Caco-2 (cell line): ENCODE data around the gene TF. TPM values are rescaled to one million over a fixed set of nuclear protein-coding genes. Genes with fewer than 3 reads are reported as not detected.

Experiments
- BruUV-seq: library from RNA; stranded (reverse); fragments of 400-500 nt; replicated peaks from 2 replicates; lab custom pipeline; 2021; lab: Mats Ljungman, UMichigan
- CTCF ChIA-PET: fragments of 300-600 bp; sonication (Branson Sonifier 250); formaldehyde crosslinking; loops from one replicate; lab custom pipeline; 2022; ENCODE audit warnings: antibody characterized with exemption; lab: Charles Lee
- POLR2A ChIA-PET: fragments of 300-600 bp; sonication (Branson Sonifier 250); formaldehyde crosslinking; loops from one replicate; lab custom pipeline; 2022; ENCODE audit warnings: antibody characterized with exemption; lab: Charles Lee
- DNase-seq, 2 experiments: peaks; one replicate each; pipeline versions ENCODE4 v3.0.0 to v3.0.0-alpha.2; 2020 to 2022
- H3K27me3 ChIP-seq: replicated peaks from 2 replicates; pipeline ENCODE4 v1.6.0; 2011; ENCODE audit warnings: low read length; ENCODE audit not compliant: control insufficient read depth, insufficient read depth
- H3K36me3 ChIP-seq: 2 replicates; pipeline ENCODE4 v1.5.1; 2011; ENCODE audit warnings: low read length; ENCODE audit not compliant: control insufficient read depth, insufficient read depth
- H3K4me1 ChIP-seq: fragments of 250-450 bp; sonication (Bioruptor Pico); 2 replicates; pipeline ENCODE4 v1.5.1; 2020; ENCODE audit warnings: mild to moderate bottlenecking
- H3K4me3 ChIP-seq: 2 replicates; pipeline ENCODE4 v1.5.1; 2011; ENCODE audit warnings: low read depth, mild to moderate bottlenecking, control low read depth, low read length
- H3K9me3 ChIP-seq: fragments of 250-450 bp; sonication (Bioruptor Pico); 2 replicates; pipeline ENCODE4 v1.5.1; 2020; ENCODE audit warnings: mild to moderate bottlenecking, moderate library complexity
- H3K27ac Mint-ChIP-seq: one replicate; pipeline ENCODE4 v1.8.0; 2022; ENCODE audit warnings: mixed read lengths; ENCODE audit not compliant: unreplicated experiment
- H3K27me3 Mint-ChIP-seq: one replicate; pipeline ENCODE4 v1.8.0; 2022; ENCODE audit warnings: mixed read lengths; ENCODE audit not compliant: insufficient read depth, unreplicated experiment
- H3K36me3 Mint-ChIP-seq: one replicate; pipeline ENCODE4 v1.8.0; 2022; ENCODE audit warnings: mild to moderate bottlenecking, mixed read lengths; ENCODE audit not compliant: insufficient read depth, unreplicated experiment
- H3K4me1 Mint-ChIP-seq: one replicate; pipeline ENCODE4 v1.8.0; 2022; ENCODE audit warnings: low read depth, mixed read lengths; ENCODE audit not compliant: unreplicated experiment
- H3K4me3 Mint-ChIP-seq: one replicate; pipeline ENCODE4 v1.8.0; 2022; ENCODE audit warnings: mild to moderate bottlenecking, moderate library complexity, mixed read lengths; ENCODE audit not compliant: unreplicated experiment
- H3K9me3 Mint-ChIP-seq: one replicate; pipeline ENCODE4 v1.8.0; 2022; ENCODE audit warnings: mixed read lengths; ENCODE audit not compliant: unreplicated experiment
- CTCF ChIP-seq, 2 experiments: fragments of 200-600 bp in 1 of 2; IDR thresholded peaks; 1 replicate in 1 of 2; 2 replicates in 1 of 2; pipeline versions ENCODE4 v1.5.1 to v1.8.0; 2011 to 2022; ENCODE audit warnings: antibody characterized with exemption in 1 of 2, control low read depth in 1 of 2, inconsistent platforms in 1 of 2, low read depth in 1 of 2, low read length in 1 of 2, mild to moderate bottlenecking in 1 of 2, moderate library complexity in 1 of 2; ENCODE audit not compliant: insufficient read depth in 1 of 2, severe bottlenecking in 1 of 2, unreplicated experiment in 1 of 2
- intact Hi-C: fragments of 100-400 bp; cut with micrococcal nuclease; formaldehyde crosslinking; loops from one replicate; pipeline ENCODE4 v1.10.0; 2022; ENCODE audit not compliant: unreplicated experiment
- total RNA-seq: library from RNA; stranded (reverse); gene quantifications from 2 replicates; pipeline ENCODE4 v1.2.3, GENCODE V29; 2022

TF gene
- total RNA-seq, 1 experiment from 2014 or later = 23.4 TPM

DNA sequence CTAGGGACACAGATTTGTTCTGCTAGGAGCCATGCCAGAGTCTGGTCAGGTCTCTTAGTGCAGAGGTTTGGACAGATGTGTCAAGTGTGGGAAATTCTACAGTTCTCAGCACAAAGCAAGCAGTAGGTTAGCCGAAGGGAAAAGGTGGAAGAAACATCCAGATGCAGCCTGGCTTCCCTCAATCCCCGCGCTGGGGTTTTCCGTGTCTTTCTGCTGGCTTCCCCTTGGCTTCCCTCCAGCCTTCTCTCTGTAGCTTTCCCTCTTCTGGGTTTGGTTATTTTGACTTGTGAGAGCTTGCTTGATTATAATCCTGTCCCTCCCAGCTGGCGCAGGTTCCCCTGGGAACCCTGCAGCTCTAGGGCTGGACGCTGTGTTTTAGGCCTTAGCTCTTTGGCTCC lies 4.1 kb downstream of the TF start:
- H3K4me3 Mint-ChIP-seq = no peak overlapping the region
- no peak overlapping the region for H3K4me3 ChIP-seq
- H3K4me1 ChIP-seq = no peaks in the 10 kb centered on the region
- no peak for TF ChIP-seq CTCF (IDR thresholded peaks at IDR 0.05; ENCODE audit: insufficient read depth in 1 of 2, low read depth in 1 of 2, low read length in 1 of 2, severe bottlenecking in 1 of 2, unreplicated experiment in 1 of 2)
- H3K9me3 Mint-ChIP-seq = no peaks in the 10 kb centered on the region
- no peaks in the 10 kb centered on the region for H3K36me3 Mint-ChIP-seq
- ChIA-PET CTCF (interaction anchor here (0.6 kb wide), 1 partner anchor 83 kb away, joined by 3 read pairs; no protein-coding TSS in a partner anchor), POLR2A (no interaction called here)
- no peaks in the 10 kb centered on the region for H3K36me3 ChIP-seq
- H3K27me3 ChIP-seq = no peaks in the 10 kb centered on the region
- intact Hi-C loops = no loop called here
- no peaks in the 10 kb centered on the region for H3K27me3 Mint-ChIP-seq
- H3K4me1 Mint-ChIP-seq = no peaks in the 10 kb centered on the region
- H3K27ac Mint-ChIP-seq = no peak overlapping the region
- no peak for DNase-seq
- no TSS peak for BruUV-seq
- H3K9me3 ChIP-seq = no peaks in the 10 kb centered on the region

- intact Hi-C loops = no loop called here
Measured at GRCh38 chr3:133753107-133753778, 7.0 kb downstream of the TF start.

GRCh38 chr3:133753779-133754164 lies 7.6 kb downstream of the TF start:
- Histone ChIP-seq H3K9me3 (no peaks in the 10 kb centered on the region), H3K36me3 (no peaks in the 10 kb centered on the region), H3K4me1 (no peaks in the 10 kb centered on the region), H3K4me3 (no peak overlapping the region), H3K27me3 (no peaks in the 10 kb centered on the region)
- ChIA-PET CTCF (no interaction called here), POLR2A (no interaction called here)
- no peak for DNase-seq
- Mint-ChIP-seq H3K27me3 (no peaks in the 10 kb centered on the region), H3K36me3 (no peaks in the 10 kb centered on the region), H3K27ac (no peak overlapping the region), H3K9me3 (no peaks in the 10 kb centered on the region), H3K4me3 (no peak overlapping the region), H3K4me1 (no peaks in the 10 kb centered on the region)
- BruUV-seq = no TSS peak
- TF ChIP-seq CTCF (IDR thresholded peaks at IDR 0.05; ENCODE audit: insufficient read depth in 1 of 2, low read depth in 1 of 2, low read length in 1 of 2, severe bottlenecking in 1 of 2, unreplicated experiment in 1 of 2) = no peak
- intact Hi-C loops = no loop called here

More at GRCh38 chr3:133753107-133753778, 7.0 kb downstream of the TF start:
- H3K9me3 Mint-ChIP-seq = no peaks in the 10 kb centered on the region
- ChIA-PET CTCF (interaction anchor here (0.7 kb wide), 1 partner anchor 22 kb away, joined by 3 read pairs; no protein-coding TSS in a partner anchor), POLR2A (no interaction called here)
- BruUV-seq = no TSS peak
- no peak overlapping the region for H3K4me3 Mint-ChIP-seq
- no peaks in the 10 kb centered on the region for H3K4me1 ChIP-seq
- no peaks in the 10 kb centered on the region for H3K27me3 Mint-ChIP-seq
- no peaks in the 10 kb centered on the region for H3K9me3 ChIP-seq
- H3K36me3 Mint-ChIP-seq = no peaks in the 10 kb centered on the region
- no peak for DNase-seq
- H3K36me3 ChIP-seq = no peaks in the 10 kb centered on the region
- no peak for TF ChIP-seq CTCF (IDR thresholded peaks at IDR 0.05; ENCODE audit: insufficient read depth in 1 of 2, low read depth in 1 of 2, low read length in 1 of 2, severe bottlenecking in 1 of 2, unreplicated experiment in 1 of 2)
- no peak overlapping the region for H3K4me3 ChIP-seq
- H3K27me3 ChIP-seq = no peaks in the 10 kb centered on the region
- H3K4me1 Mint-ChIP-seq = no peaks in the 10 kb centered on the region
- H3K27ac Mint-ChIP-seq = no peak overlapping the region
